ENCODE measurements around the gene SSC5D. TPM values are rescaled to one million over a fixed set of nuclear protein-coding genes. Genes with fewer than 3 reads are reported as not detected.

The SSC5D gene
- total RNA-seq, 1 donor from 2014 or later: 34.5 TPM

- Mint-ChIP-seq H3K27me3 (ENCODE audit: low read depth) (peaks cover 4% of the 10 kb centered on the region), H3K4me3 (ENCODE audit: unreplicated experiment) (no peak overlapping the region), H3K4me1 (ENCODE audit: low read depth) (no peaks in the 10 kb centered on the region), H3K36me3 (ENCODE audit: low read depth) (no peaks in the 10 kb centered on the region), H3K27ac (ENCODE audit: unreplicated experiment) (no peak overlapping the region), H3K9me3 (ENCODE audit: low read depth) (no peaks in the 10 kb centered on the region)
- DNase-seq (ENCODE audit: low spot score): no peak
- TF ChIP-seq, protein P1, sequence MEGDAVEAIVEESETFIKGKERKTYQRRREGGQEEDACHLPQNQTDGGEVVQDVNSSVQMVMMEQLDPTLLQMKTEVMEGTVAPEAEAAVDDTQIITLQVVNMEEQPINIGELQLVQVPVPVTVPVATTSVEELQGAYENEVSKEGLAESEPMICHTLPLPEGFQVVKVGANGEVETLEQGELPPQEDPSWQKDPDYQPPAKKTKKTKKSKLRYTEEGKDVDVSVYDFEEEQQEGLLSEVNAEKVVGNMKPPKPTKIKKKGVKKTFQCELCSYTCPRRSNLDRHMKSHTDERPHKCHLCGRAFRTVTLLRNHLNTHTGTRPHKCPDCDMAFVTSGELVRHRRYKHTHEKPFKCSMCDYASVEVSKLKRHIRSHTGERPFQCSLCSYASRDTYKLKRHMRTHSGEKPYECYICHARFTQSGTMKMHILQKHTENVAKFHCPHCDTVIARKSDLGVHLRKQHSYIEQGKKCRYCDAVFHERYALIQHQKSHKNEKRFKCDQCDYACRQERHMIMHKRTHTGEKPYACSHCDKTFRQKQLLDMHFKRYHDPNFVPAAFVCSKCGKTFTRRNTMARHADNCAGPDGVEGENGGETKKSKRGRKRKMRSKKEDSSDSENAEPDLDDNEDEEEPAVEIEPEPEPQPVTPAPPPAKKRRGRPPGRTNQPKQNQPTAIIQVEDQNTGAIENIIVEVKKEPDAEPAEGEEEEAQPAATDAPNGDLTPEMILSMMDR (IDR thresholded peaks at IDR 0.05): no peak
Observed at GRCh38 chr19:55566823-55567222, 78.6 kb downstream of the SSC5D start.

DNA sequence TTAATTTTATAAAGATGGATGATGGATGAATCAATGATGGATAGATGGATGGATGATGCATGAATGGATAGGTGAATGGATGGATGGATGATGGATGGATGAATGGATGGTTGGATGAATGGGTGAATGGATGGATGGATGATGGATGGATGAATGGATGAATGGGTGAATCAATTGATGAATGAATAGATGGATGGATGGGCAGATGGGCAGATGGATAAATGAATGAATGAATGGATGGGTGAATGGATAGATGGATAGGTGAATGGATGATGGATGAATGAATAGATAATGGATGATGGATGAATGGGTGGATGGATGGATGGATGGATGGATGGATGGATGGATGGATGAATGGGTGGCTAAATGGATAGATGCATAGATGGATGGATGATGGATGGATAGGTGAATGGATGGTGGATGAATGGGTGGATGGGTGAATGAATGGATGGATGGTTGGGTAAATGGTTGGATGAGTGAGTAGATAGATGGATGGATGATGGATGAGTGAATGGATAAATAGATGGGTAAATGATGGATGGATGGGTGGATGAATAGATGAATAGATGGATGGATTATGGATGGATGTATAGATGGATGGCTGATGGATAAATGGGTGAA is 79.6 kb downstream of the SSC5D start:
- H3K4me3 Mint-ChIP-seq (ENCODE audit: unreplicated experiment): no peak overlapping the region
- TF ChIP-seq, protein P1 (IDR thresholded peaks at IDR 0.05): no peak
- no peak for DNase-seq (ENCODE audit: low spot score)
- peaks cover 4% of the 10 kb centered on the region for H3K27me3 Mint-ChIP-seq (ENCODE audit: low read depth)
- H3K9me3 Mint-ChIP-seq (ENCODE audit: low read depth): no peaks in the 10 kb centered on the region
- H3K4me1 Mint-ChIP-seq (ENCODE audit: low read depth): no peaks in the 10 kb centered on the region
- H3K27ac Mint-ChIP-seq (ENCODE audit: unreplicated experiment): no peak overlapping the region
- no peaks in the 10 kb centered on the region for H3K36me3 Mint-ChIP-seq (ENCODE audit: low read depth)

Other genes with a start within 250 kb of the SSC5D start
- gene PPP6R1, start 229.4 kb upstream of the SSC5D start, total RNA-seq: 47.6 to 58.4 TPM (median 49.9 TPM) in 3 replicates
- gene HSPBP1, start 208.3 kb upstream of the SSC5D start, total RNA-seq: 22.7 to 30.3 TPM (median 24.2 TPM) in 3 replicates
- 14.0 to 15.9 TPM (median 15.3 TPM) in 3 replicates for gene BRSK1, start 204.4 kb upstream of the SSC5D start, total RNA-seq
- gene TMEM150B, start 163.1 kb upstream of the SSC5D start, total RNA-seq: not detected in 3 replicates
- 9.5 to 14.6 TPM (median 9.7 TPM) in 3 replicates for gene KMT5C, start 148.6 kb upstream of the SSC5D start, total RNA-seq
- gene COX6B2, start 133.7 kb upstream of the SSC5D start, total RNA-seq: 0.17 to 0.23 TPM in 2 of 3 replicates, not detected in the other
- not detected in 3 replicates for gene GARIN5B, start 125.2 kb upstream of the SSC5D start, total RNA-seq
- 2.8 to 3.7 TPM (median 3.1 TPM) in 3 replicates for gene IL11, start 118.0 kb upstream of the SSC5D start, total RNA-seq
- gene TMEM190, start 111.6 kb upstream of the SSC5D start, total RNA-seq: 0.52 to 1.0 TPM in 2 of 3 replicates, not detected in the other
- gene TMEM238, start 104.1 kb upstream of the SSC5D start, total RNA-seq: 0.59 to 1.0 TPM (median 0.85 TPM) in 3 replicates
- 1,343 to 1,376 TPM (median 1,346 TPM) in 3 replicates for gene RPL28, start 102.5 kb upstream of the SSC5D start, total RNA-seq
- 60.0 to 79.7 TPM (median 78.6 TPM) in 3 replicates for gene UBE2S, start 80.6 kb upstream of the SSC5D start, total RNA-seq
- not detected in 3 replicates for gene SHISA7, start 45.1 kb upstream of the SSC5D start, total RNA-seq
- gene ISOC2, start 26.8 kb upstream of the SSC5D start, total RNA-seq: 39.8 to 47.2 TPM (median 39.8 TPM) in 3 replicates
- not detected in 3 replicates for gene C19orf85, start 23.7 kb upstream of the SSC5D start, total RNA-seq
- 9.1 to 9.7 TPM (median 9.4 TPM) in 3 replicates for gene ZNF628, start 11.8 kb upstream of the SSC5D start, total RNA-seq
- gene NAT14, start 3.2 kb upstream of the SSC5D start, total RNA-seq: 32.1 to 50.0 TPM (median 33.1 TPM) in 3 replicates
- gene SBK2, start 48.7 kb downstream of the SSC5D start, total RNA-seq: not detected in 3 replicates
- not detected in 3 replicates for gene SBK3, start 57.1 kb downstream of the SSC5D start, total RNA-seq
- 15.7 to 23.6 TPM (median 23.1 TPM) in 3 replicates for gene ZNF579, start 92.4 kb downstream of the SSC5D start, total RNA-seq
- gene FIZ1, start 111.1 kb downstream of the SSC5D start, total RNA-seq: 11.3 to 14.7 TPM (median 14.4 TPM) in 3 replicates
- gene ZNF524, start 111.9 kb downstream of the SSC5D start, total RNA-seq: 10.1 to 11.0 TPM (median 10.8 TPM) in 3 replicates
- 16.1 to 18.1 TPM (median 16.4 TPM) in 3 replicates for gene ZNF865, start 117.2 kb downstream of the SSC5D start, total RNA-seq
- gene ZNF784, start 136.1 kb downstream of the SSC5D start, total RNA-seq: 6.1 to 7.9 TPM (median 6.4 TPM) in 3 replicates
- gene ZNF580, start 152.6 kb downstream of the SSC5D start, total RNA-seq: 42.3 to 59.8 TPM (median 45.0 TPM) in 3 replicates
- gene ZNF581, start 155.2 kb downstream of the SSC5D start, total RNA-seq: 20.8 to 24.7 TPM (median 24.2 TPM) in 3 replicates
- 20.9 to 26.5 TPM (median 23.5 TPM) in 3 replicates for gene CCDC106, start 159.8 kb downstream of the SSC5D start, total RNA-seq
- gene U2AF2, start 166.6 kb downstream of the SSC5D start, total RNA-seq: 119 to 137 TPM (median 129 TPM) in 3 replicates
- gene EPN1, start 186.8 kb downstream of the SSC5D start, total RNA-seq: 105 to 127 TPM (median 124 TPM) in 3 replicates
- not detected in 3 replicates for gene NLRP9, start 250.0 kb downstream of the SSC5D start, total RNA-seq

Data from chondrocyte (in vitro differentiated cells).